A549 (cell line): ENCODE results near the gene ACTR5. TPM values are rescaled to one million over a fixed set of nuclear protein-coding genes. Genes with fewer than 3 reads are reported as not detected.
A peak's percentile ranks its signal among the peaks of the same experiment; 100 is the strongest.

Experiments
- ATAC-seq, 2 experiments: fragments of 200-7000 bp in 1 of 2; fragments of >200 bp in 1 of 2; cut with Nextera tagmentation in 1 of 2; cut with Tn5 transposase in 1 of 2; 3 replicates each; pipeline versions ENCODE4 v1.8.0 to v1.9.1; 2018 to 2020; ENCODE audit warnings: mild to moderate bottlenecking in 1 of 2, moderate library complexity in 1 of 2
- CTCF ChIA-PET: fragments of 300-600 bp; sonication (Branson Sonifier 250); formaldehyde crosslinking; extraction: SDS; loops from one replicate; lab custom pipeline; 2021; ENCODE audit warnings: antibody characterized with exemption, inconsistent platforms; lab: Yijun Ruan, JAX
- POLR2A ChIA-PET: fragments of 350-600 bp; formaldehyde crosslinking; extraction: SDS; loops from one replicate; lab custom pipeline; 2021; ENCODE audit warnings: antibody characterized with exemption, inconsistent platforms; lab: Yijun Ruan, JAX
- DNase-seq, 2 experiments: peaks; one replicate each; pipeline versions ENCODE4 v3.0.0 to v3.0.0-alpha.2; 2011 to 2016; ENCODE audit warnings: low read depth in 1 of 2, low spot score in 1 of 2
- FAIRE-seq: peaks from 2 replicates; lab custom pipeline; 2011; peaks lifted over from hg19 to GRCh38; lab: Jason Lieb, UNC
- H3K27ac ChIP-seq, 2 experiments: fragments of >200 bp; sonication (Bioruptor Twin); formaldehyde crosslinking; 3 replicates each; pipeline ENCODE4 v1.5.1; 2016 to 2017
- H3K4me1 ChIP-seq: fragments of >200 bp; sonication (Bioruptor Twin); formaldehyde crosslinking; 3 replicates; pipeline ENCODE4 v1.6.1; 2016
- H3K4me2 ChIP-seq: fragments of >200 bp; sonication (Bioruptor Twin); formaldehyde crosslinking; 3 replicates; pipeline ENCODE4 v1.6.1; 2016
- H3K4me3 ChIP-seq: fragments of >200 bp; sonication (Bioruptor Twin); formaldehyde crosslinking; 3 replicates; pipeline ENCODE4 v1.5.1; 2016
- H3K9me3 ChIP-seq: fragments of >200 bp; sonication (Bioruptor Twin); formaldehyde crosslinking; 3 replicates; pipeline ENCODE4 v1.6.1; 2016
- BCL3 ChIP-seq: fragments of >200 bp; sonication (Bioruptor Twin); formaldehyde crosslinking; IDR thresholded peaks from 3 replicates; pipeline ENCODE4 v1.6.1; 2016
- CBX8 ChIP-seq: fragments of 200-600 bp; sonication (generic); IDR thresholded peaks from 2 replicates; pipeline ENCODE4 v1.6.1; 2016
- CEBPB ChIP-seq, 2 experiments: fragments of >200 bp in 1 of 2; sonication (Bioruptor Twin) in 1 of 2; formaldehyde crosslinking in 1 of 2; IDR thresholded peaks; 2 replicates each; pipeline ENCODE4 v1.6.1; 2012 to 2016
- CHD2 ChIP-seq: fragments of 150-350 bp; IDR thresholded peaks from 2 replicates; pipeline ENCODE4 v1.6.1; 2014; ENCODE audit warnings: low read length; ENCODE audit not compliant: partially characterized antibody
- CHD4 ChIP-seq: fragments of 200-600 bp; sonication (generic); IDR thresholded peaks from 2 replicates; pipeline ENCODE4 v1.6.1; 2016; ENCODE audit warnings: antibody characterized with exemption, mild to moderate bottlenecking, borderline replicate concordance
- EHMT2 ChIP-seq: fragments of 200-600 bp; sonication (generic); IDR thresholded peaks from 2 replicates; pipeline ENCODE4 v1.6.1; 2016; ENCODE audit warnings: antibody characterized with exemption, low read depth, mild to moderate bottlenecking, moderate library complexity
- EP300 ChIP-seq, 2 experiments: fragments of >200 bp; sonication (Bioruptor Twin); formaldehyde crosslinking; IDR thresholded peaks; 2 replicates in 1 of 2; 3 replicates in 1 of 2; pipeline ENCODE4 v1.6.1; 2016 to 2017
- FOSB ChIP-seq: fragments of 250-450 bp; sonication (Bioruptor Pico); IDR thresholded peaks from 2 replicates; pipeline ENCODE4 v1.5.0; 2020; ENCODE audit warnings: mild to moderate bottlenecking, moderate library complexity
- FOSL2 ChIP-seq, 2 experiments: fragments of 450-650 bp in 1 of 2; fragments of >200 bp in 1 of 2; sonication (Bioruptor Twin) in 1 of 2; formaldehyde crosslinking; IDR thresholded peaks; 2 replicates each; pipeline versions ENCODE4 v1.5.0 to v1.6.1; 2016 to 2020; ENCODE audit warnings: mild to moderate bottlenecking in 1 of 2, moderate library complexity in 1 of 2
- FOXS1 ChIP-seq: fragments of 250-450 bp; sonication (Bioruptor Pico); IDR thresholded peaks from 2 replicates; pipeline ENCODE4 v1.5.0; 2020; ENCODE audit warnings: mild to moderate bottlenecking, moderate library complexity
- GATA3 ChIP-seq: IDR thresholded peaks from 2 replicates; pipeline ENCODE4 v1.6.1; 2012; ENCODE audit warnings: borderline replicate concordance
- HEYL ChIP-seq: fragments of 250-450 bp; sonication (Bioruptor Pico); IDR thresholded peaks from 2 replicates; pipeline ENCODE4 v1.8.0; 2021; ENCODE audit warnings: mild to moderate bottlenecking, moderate library complexity
- HOXA7 ChIP-seq: fragments of 250-450 bp; sonication (Bioruptor Pico); IDR thresholded peaks from 2 replicates; pipeline ENCODE4 v1.5.0; 2020; ENCODE audit warnings: mild to moderate bottlenecking, moderate library complexity
- HOXB5 ChIP-seq: fragments of 250-450 bp; sonication (Bioruptor Pico); IDR thresholded peaks from 2 replicates; pipeline ENCODE4 v1.5.0; 2020; ENCODE audit warnings: mild to moderate bottlenecking, moderate library complexity
- JUN ChIP-seq, 2 experiments: fragments of >200 bp; sonication (Bioruptor Twin); formaldehyde crosslinking; IDR thresholded peaks; 2 replicates in 1 of 2; 3 replicates in 1 of 2; pipeline ENCODE4 v1.6.1; 2016 to 2017
- KDM1A ChIP-seq: fragments of 200-600 bp; sonication (generic); IDR thresholded peaks from 2 replicates; pipeline ENCODE4 v1.6.1; 2016; ENCODE audit warnings: low read depth, mild to moderate bottlenecking
- KDM5A ChIP-seq: fragments of 200-600 bp; sonication (generic); IDR thresholded peaks from 2 replicates; pipeline ENCODE4 v1.6.1; 2016; ENCODE audit warnings: antibody characterized with exemption, mild to moderate bottlenecking
- MAX ChIP-seq: IDR thresholded peaks from 2 replicates; pipeline ENCODE4 v1.6.1; 2012
- NPAS2 ChIP-seq: fragments of 250-450 bp; sonication (Bioruptor Pico); IDR thresholded peaks from 2 replicates; pipeline ENCODE4 v1.8.0; 2022; ENCODE audit warnings: mild to moderate bottlenecking, moderate library complexity, borderline replicate concordance
- PBX3 ChIP-seq: IDR thresholded peaks from 2 replicates; pipeline ENCODE4 v1.6.1; 2012
- PHF8 ChIP-seq: fragments of 200-600 bp; sonication (generic); IDR thresholded peaks from 2 replicates; pipeline ENCODE4 v1.6.1; 2016; ENCODE audit warnings: low read depth, mild to moderate bottlenecking, antibody characterized with exemption, moderate library complexity, borderline replicate concordance
- POLR2A ChIP-seq: IDR thresholded peaks from 2 replicates; pipeline ENCODE4 v1.6.1; 2012; ENCODE audit warnings: mild to moderate bottlenecking, low read length
- RAD21 ChIP-seq, 2 experiments: fragments of >200 bp in 1 of 2; sonication (Bioruptor Twin) in 1 of 2; formaldehyde crosslinking in 1 of 2; IDR thresholded peaks in 1 of 2; conservative IDR thresholded peaks in 1 of 2; 2 replicates in 1 of 2; 3 replicates in 1 of 2; pipeline ENCODE4 v1.6.1; 2012 to 2018; ENCODE audit warnings: inconsistent platforms in 1 of 2
- RFX5 ChIP-seq: fragments of 450-650 bp; IDR thresholded peaks from 2 replicates; pipeline ENCODE4 v1.7.1; 2014; ENCODE audit warnings: antibody characterized with exemption, mild to moderate bottlenecking, moderate library complexity
- SMC3 ChIP-seq: fragments of >200 bp; sonication (Bioruptor Twin); formaldehyde crosslinking; IDR thresholded peaks from 3 replicates; pipeline ENCODE4 v1.6.1; 2018; ENCODE audit warnings: inconsistent platforms
- TP53 ChIP-seq: fragments of 250-450 bp; sonication (Bioruptor Pico); IDR thresholded peaks from 2 replicates; pipeline ENCODE4 v1.5.0; 2021; ENCODE audit warnings: mild to moderate bottlenecking, moderate library complexity
- USF2 ChIP-seq: fragments of 450-650 bp; IDR thresholded peaks from 2 replicates; pipeline ENCODE4 v1.6.1; 2014; ENCODE audit warnings: antibody characterized with exemption
- ZFP36 ChIP-seq: fragments of 450-650 bp; IDR thresholded peaks from 2 replicates; pipeline ENCODE4 v1.6.1; 2014; ENCODE audit warnings: borderline replicate concordance; ENCODE audit not compliant: partially characterized antibody
- whole genome bisulfite sequencing: methylation state at CpG from one replicate; pipeline ENCODE4 v1.1.6; 2017; ENCODE audit errors: missing lambda C conversion rate; 5-methylcytosine and 5-hydroxymethylcytosine counted together
- polyA minus RNA-seq: library from RNA; depleted of rRNA, polyadenylated mRNA; stranded (reverse); fragments of >200 nt; gene quantifications from 2 replicates; pipeline ENCODE4 v1.2.3, GENCODE V29; 2011; rRNA and poly(A)+ RNA removed
- polyA plus RNA-seq, 4 experiments: library from polyadenylated mRNA; depleted of rRNA in 3 of 4; stranded (reverse); fragments of >200 nt; fragmentation: RNase III in 1 of 4; extraction: RNeasy Plus Mini Kit Qiagen cat#74134 plus additional on column Dnase treatment in 1 of 4; gene quantifications; 2 replicates in 3 of 4; 3 replicates in 1 of 4; pipeline ENCODE4 v1.2.3, GENCODE V29; 2011 to 2017
- TF ChIP-seq, protein P1 (sequence below): IDR thresholded peaks from 2 replicates; pipeline ENCODE4 v1.6.1; 2012; ENCODE audit warnings: low read depth, borderline replicate concordance

The ACTR5 gene
- polyA plus RNA-seq (2011; rRNA removed) (11.9 and 13.4 TPM in 2 replicates), polyA plus RNA-seq (2017; fragmentation: RNase III; extraction: RNeasy Plus Mini Kit Qiagen cat#74134 plus additional on column Dnase treatment) (7.7 to 9.3 TPM (median 8.8 TPM) in 3 replicates), polyA minus RNA-seq (9.3 and 11.0 TPM in 2 replicates)
- 10.2 and 11.2 TPM in 2 replicates for polyA plus RNA-seq (2012; cell fraction: cytosol; rRNA removed)
- 19.4 and 21.0 TPM in 2 replicates for polyA plus RNA-seq (2012; cell fraction: nucleus; rRNA removed)

DNA sequence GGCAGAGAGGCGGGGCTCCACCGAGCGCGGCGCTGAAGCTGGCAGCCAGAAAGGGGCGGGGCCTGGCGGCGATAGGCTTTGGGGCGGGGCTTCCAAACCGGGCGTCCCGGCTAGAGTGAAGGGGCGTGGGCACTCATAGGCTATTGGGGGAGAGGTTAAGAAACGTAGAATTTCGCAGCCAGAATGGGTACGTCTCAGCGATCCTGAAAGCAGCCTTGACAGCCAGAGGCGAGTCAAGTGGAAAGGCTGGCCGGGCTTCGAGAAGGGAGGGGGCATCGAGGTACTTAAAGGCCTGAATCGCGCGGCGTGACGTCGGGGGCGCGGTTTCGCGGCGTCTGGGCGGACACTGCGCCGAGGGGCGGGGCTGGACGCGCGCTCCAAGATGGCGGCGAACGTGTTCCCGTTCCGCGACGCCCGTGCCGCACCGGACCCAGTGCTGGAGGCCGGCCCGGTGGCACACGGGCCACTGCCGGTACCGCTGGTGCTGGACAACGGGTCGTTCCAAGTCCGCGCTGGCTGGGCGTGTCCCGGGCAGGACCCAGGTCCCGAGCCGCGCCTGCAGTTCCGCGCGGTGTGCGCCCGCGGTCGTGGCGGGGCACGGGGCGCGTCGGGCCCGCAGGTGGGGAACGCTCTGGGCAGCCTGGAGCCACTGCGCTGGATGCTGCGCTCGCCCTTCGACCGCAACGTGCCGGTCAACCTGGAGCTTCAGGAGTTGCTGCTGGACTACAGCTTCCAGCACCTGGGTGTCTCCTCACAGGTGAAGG, at the start of gene ACTR5:
Gene ACTR5 (plus strand): TSS at position 364 of the 764 bp plus-strand sequence. CDS start 19 bp downstream, at position 383.
- ATAC-seq = peak; percentile 94 to 95
- DNase-seq = peak; percentile 81 to 90
- peak within 1 kb of the TSS; percentile 96 for H3K27ac ChIP-seq
- under 1% methylated on average over 17 of the region's 84 CpGs for WGBS
- CTCF ChIA-PET = interaction anchor here (0.8 to 16.3 kb wide), 9 partner anchors 9 to 115 kb away, joined by 3 to 253 read pairs (median 14); partner anchors contain the start of gene SLC32A1
- H3K4me1 ChIP-seq = peaks cover 11% of the 10 kb centered on the region; the same call in 2 of the 3 replicates
- TF ChIP-seq JUN (IDR thresholded peaks at IDR 0.05) (peak; percentile 44 to 78; a peak in 3 of 5 replicates), CHD4 (no peak), PBX3 (no peak), RAD21 (conservative IDR thresholded peaks at IDR 0.05 in 1 of 2, IDR thresholded peaks at IDR 0.05 in 1 of 2) (no peak), CHD2 (no peak), SMC3 (no peak), ZFP36 (no peak), POLR2A (peak; percentile 98), EHMT2 (no peak), NPAS2 (no peak), FOXS1 (CRISPR knock-in tag) (no peak), KDM1A (no peak), MAX (peak; percentile 79), RFX5 (no peak), HOXB5 (CRISPR knock-in tag) (no peak), HOXA7 (CRISPR knock-in tag) (no peak), KDM5A (no peak), FOSB (CRISPR knock-in tag) (no peak), FOSL2 (IDR thresholded peaks at IDR 0.05) (no peak), FOSL2 (CRISPR knock-in tag; IDR thresholded peaks at IDR 0.05) (no peak), BCL3 (0 out of 3 replicates have a peak, but pooled peaks have one; percentile 50), CBX8 (no peak), GATA3 (no peak), CEBPB (IDR thresholded peaks at IDR 0.05) (no peak), PHF8 (peak; percentile 95), USF2 (no peak), HEYL (CRISPR knock-in tag) (no peak), EP300 (IDR thresholded peaks at IDR 0.05) (no peak), TP53 (CRISPR knock-in tag) (no peak)
- TF ChIP-seq, protein P1, sequence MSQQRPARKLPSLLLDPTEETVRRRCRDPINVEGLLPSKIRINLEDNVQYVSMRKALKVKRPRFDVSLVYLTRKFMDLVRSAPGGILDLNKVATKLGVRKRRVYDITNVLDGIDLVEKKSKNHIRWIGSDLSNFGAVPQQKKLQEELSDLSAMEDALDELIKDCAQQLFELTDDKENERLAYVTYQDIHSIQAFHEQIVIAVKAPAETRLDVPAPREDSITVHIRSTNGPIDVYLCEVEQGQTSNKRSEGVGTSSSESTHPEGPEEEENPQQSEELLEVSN = 0 out of 2 replicates have a peak, but pooled peaks have one; percentile 37
- peak within 1 kb of the TSS; percentile 99 for H3K4me3 ChIP-seq
- POLR2A ChIA-PET = interaction anchor here (0.6 to 0.8 kb wide), 3 partner anchors 61 to 179 kb away, joined by 3 to 11 read pairs (median 6); no protein-coding TSS in a partner anchor
- FAIRE-seq = no peak
- H3K9me3 ChIP-seq = no peaks in the 10 kb centered on the region
- peak within 1 kb of the TSS; percentile 89 for H3K4me2 ChIP-seq
